Esophagus squamous epithelium (tissue), 5 donors: ENCODE measurements around the gene FUBP1. TPM values are rescaled to one million over a fixed set of nuclear protein-coding genes. Genes with fewer than 3 reads are reported as not detected.

Experiments used
- DNase-seq: peaks from one replicate; lab custom pipeline; 2025; lab: John Stamatoyannopoulos, UW
- H3K27ac ChIP-seq, 4 donors: fragments of 200-600 bp; sonication (generic); one replicate each; pipeline ENCODE4 v1.5.1; 2016 to 2019; ENCODE audit warnings: mild to moderate bottlenecking in 1 of 4
- H3K27me3 ChIP-seq, 4 donors: fragments of 200-600 bp; sonication (generic); 1 replicate in 3 of 4; 2 replicates in 1 of 4; pipeline versions ENCODE4 v1.5.1 to v1.6.0; 2017 to 2021; ENCODE audit warnings: antibody characterized with exemption in 1 of 4
- H3K36me3 ChIP-seq, 3 donors: fragments of 200-600 bp; sonication (generic); one replicate each; pipeline ENCODE4 v1.5.1; 2016 to 2019
- H3K4me1 ChIP-seq, 3 donors: fragments of 200-600 bp; sonication (generic); one replicate each; pipeline ENCODE4 v1.5.1; 2017 to 2019
- H3K4me3 ChIP-seq, 4 donors: fragments of 200-600 bp; sonication (generic); 1 replicate in 3 of 4; 2 replicates in 1 of 4; pipeline ENCODE4 v1.5.1; 2016 to 2019; ENCODE audit warnings: mild to moderate bottlenecking in 2 of 4, moderate library complexity in 1 of 4
- H3K9me3 ChIP-seq, 3 donors: fragments of 200-600 bp; sonication (generic); one replicate each; pipeline ENCODE4 v1.5.1; 2016 to 2019
- CTCF ChIP-seq, 6 experiments: fragments of 450-650 bp in 4 of 6; fragments of 200-600 bp in 2 of 6; sonication (generic) in 2 of 6; IDR thresholded peaks; one replicate each; pipeline ENCODE4 v1.5.1; 2016 to 2019; ENCODE audit warnings: antibody characterized with exemption in 6 of 6, mild to moderate bottlenecking in 4 of 6, moderate library complexity in 4 of 6
- POLR2A ChIP-seq, 4 donors: fragments of 450-650 bp; IDR thresholded peaks; one replicate each; pipeline ENCODE4 v1.6.1; 2017; ENCODE audit warnings: antibody characterized with exemption in 4 of 4, mild to moderate bottlenecking in 4 of 4, moderate library complexity in 3 of 4
- WGBS, 2 donors: methylation state at CpG; one replicate each; pipeline ENCODE4 v1.1.5; 2018; 5-methylcytosine and 5-hydroxymethylcytosine counted together
- intact Hi-C: fragments of 100-400 bp; cut with DNase I; formaldehyde crosslinking; loops from one replicate; pipeline ENCODE4 v1.15.0; 2022
- small RNA-seq, 4 donors: library from RNA; depleted of rRNA; stranded (forward); fragments of <200 nt; gene quantifications; one replicate each; pipeline ENCODE3, GENCODE V24; 2016
- total RNA-seq, 4 donors: library from RNA; depleted of rRNA; stranded (reverse); fragments of >200 nt; gene quantifications; one replicate each; pipeline ENCODE4 v1.1.0, GENCODE V29; 2016
- donor health status: DM: yes; HTN: yes; CAD: no.

Gene FUBP1
- total RNA-seq, 4 donors from 2014 or later = 44.6 to 103 (median 77.8) TPM

DNA sequence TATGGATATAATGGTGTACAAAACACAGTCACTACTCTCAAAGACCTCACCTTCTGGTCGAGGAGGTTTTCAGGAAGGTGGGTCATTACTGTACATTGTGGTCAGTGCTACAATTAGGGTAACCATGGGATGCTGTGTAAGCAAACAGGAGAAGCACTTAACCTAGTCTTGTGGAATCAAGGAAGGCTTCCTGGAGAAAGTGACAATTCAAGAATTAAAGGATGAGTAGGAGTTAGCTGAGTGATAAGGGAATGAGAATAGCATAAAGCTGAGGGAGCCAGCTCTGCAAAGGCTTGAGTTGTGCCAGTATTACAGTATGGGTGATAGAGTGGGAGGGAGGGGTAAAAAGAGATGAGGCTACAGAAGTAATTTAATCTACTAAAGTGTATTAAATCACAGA, 73.3 kb downstream of the FUBP1 start:
- TF ChIP-seq POLR2A (IDR thresholded peaks at IDR 0.05) (no peak), CTCF (IDR thresholded peaks at IDR 0.05) (no peak)
- Histone ChIP-seq H3K27me3 (no peaks in the 10 kb centered on the region), H3K9me3 (no peaks in the 10 kb centered on the region), H3K4me3 (no peak overlapping the region), H3K36me3 (no peaks in the 10 kb centered on the region), H3K27ac (no peak overlapping the region), H3K4me1 (peaks cover 0 to 1% (median 0%) of the 10 kb centered on the region in 3 donors)
- intact Hi-C loops = no loop called here
- DNase-seq = no peak
- 50 to 73% methylated on average over 1 of the region's 1 CpG for WGBS, 2 donors

DNA sequence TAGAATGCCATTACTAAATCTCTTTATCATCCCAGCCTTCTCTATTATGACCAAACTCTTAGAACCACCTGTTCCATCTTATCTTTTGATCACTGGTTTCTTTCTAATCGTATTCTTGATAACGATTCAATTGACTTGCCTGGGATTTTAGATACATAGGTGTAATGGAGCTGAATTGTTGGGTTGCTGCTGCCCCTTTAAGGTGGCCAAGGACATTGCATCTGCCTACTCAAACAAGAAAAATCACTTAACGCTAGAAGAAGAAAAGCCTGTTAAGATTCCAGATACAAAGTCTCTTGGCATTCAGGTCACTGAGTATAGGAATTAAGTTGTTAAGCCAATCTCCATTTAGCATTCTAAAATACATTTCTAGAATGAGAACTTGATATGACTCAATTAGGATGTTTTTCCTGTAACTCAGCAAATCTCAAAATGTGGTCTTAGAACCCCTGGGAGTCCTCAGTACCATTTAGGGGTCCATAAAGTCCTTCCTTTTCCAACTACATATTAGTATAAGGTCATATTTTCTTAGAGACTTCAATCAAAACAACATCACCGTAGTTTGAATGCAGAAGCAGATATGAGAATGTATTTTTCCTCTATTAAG, 78.1 kb downstream of the FUBP1 start:
- Histone ChIP-seq H3K9me3 (no peaks in the 10 kb centered on the region), H3K4me3 (peak overlapping the region in 1 of 4 donors; percentile 18), H3K4me1 (peaks cover 0 to 11% (median 0%) of the 10 kb centered on the region in 3 donors), H3K36me3 (no peaks in the 10 kb centered on the region), H3K27ac (no peak overlapping the region), H3K27me3 (no peaks in the 10 kb centered on the region)
- TF ChIP-seq CTCF (IDR thresholded peaks at IDR 0.05) = peak in 5 of 6 experiments; percentile 35 to 65 (median 40)
- TF ChIP-seq POLR2A (IDR thresholded peaks at IDR 0.05) = no peak
- 10 to 29% methylated on average over 4 of the region's 4 CpGs for WGBS, 2 donors
- intact Hi-C loops = no loop called here
- no peak for DNase-seq

- Histone ChIP-seq H3K4me1 (peaks cover 0 to 11% (median 0%) of the 10 kb centered on the region in 3 donors), H3K4me3 (no peak overlapping the region), H3K36me3 (no peaks in the 10 kb centered on the region), H3K27ac (peak overlapping the region in 1 of 4 donors; percentile 3), H3K9me3 (no peaks in the 10 kb centered on the region), H3K27me3 (no peaks in the 10 kb centered on the region)
- no peak for TF ChIP-seq CTCF (IDR thresholded peaks at IDR 0.05)
- no peak for TF ChIP-seq POLR2A (IDR thresholded peaks at IDR 0.05)
- WGBS, 2 donors = 50 to 69% methylated on average over 4 of the region's 4 CpGs
- DNase-seq = no peak
- intact Hi-C loops = no loop called here
Observed at GRCh38 chr1:77899647-77900320, 79.1 kb downstream of the FUBP1 start.

Small RNA genes lying within 50 kb of the gene (small RNA-seq; reads per million reads assigned to genes)
- 0 to 0.09 (median 0) reads per million in 4 donors for gene AC103591.3

Other genes starting within 250 kb of the FUBP1 start
- gene USP33, start 219.2 kb downstream of the FUBP1 start, total RNA-seq = 10 to 100 TPM; 20.2 to 61.6 (median 34.3) TPM
- gene MIGA1, start 199.4 kb downstream of the FUBP1 start, total RNA-seq = 10 to 100 TPM in 1 of 4 donors, 1 to 10 TPM in 3; 3.8 to 12.6 (median 7.5) TPM
- 10 to 100 TPM in 2 of 4 donors, 1 to 10 TPM in 1, under 1 TPM in 1; 0.76 to 34.1 (median 8.2) TPM for gene NEXN, start 90.4 kb downstream of the FUBP1 start, total RNA-seq
- 10 to 100 TPM; 11.9 to 27.3 (median 22.5) TPM for gene DNAJB4, start 25.9 kb upstream of the FUBP1 start, total RNA-seq
- gene GIPC2, start 66.9 kb upstream of the FUBP1 start, total RNA-seq = 1 to 10 TPM; 2.8 to 4.2 (median 3.7) TPM